Esophagus squamous epithelium (tissue), 4 donors: ENCODE results near the gene TCTN2. TPM values are rescaled to one million over a fixed set of nuclear protein-coding genes. Genes with fewer than 3 reads are reported as not detected.

Source experiments
- total RNA-seq, 4 donors: library from RNA; depleted of rRNA; stranded (reverse); fragments of >200 nt; gene quantifications; one replicate each; pipeline ENCODE4 v1.1.0, GENCODE V29; 2016

Gene TCTN2
- total RNA-seq, 4 donors from 2014 or later: 3.0 to 5.9 (median 3.2) TPM

Other genes with a start within 250 kb of the TCTN2 start
- gene RILPL2, start 234.4 kb upstream of the TCTN2 start, total RNA-seq: 1 to 10 TPM; 1.3 to 5.7 (median 3.7) TPM
- gene SNRNP35, start 213.0 kb upstream of the TCTN2 start, total RNA-seq: 10 to 100 TPM; 12.3 to 21.6 (median 13.7) TPM
- 10 to 100 TPM in 1 of 4 donors, 1 to 10 TPM in 3; 4.6 to 14.5 (median 7.0) TPM for gene RILPL1, start 137.4 kb upstream of the TCTN2 start, total RNA-seq
- 100 to 1,000 TPM; 123 to 179 (median 146) TPM for gene TMED2, start 86.6 kb upstream of the TCTN2 start, total RNA-seq
- 10 to 100 TPM; 18.7 to 28.3 (median 20.3) TPM for gene DDX55, start 69.0 kb upstream of the TCTN2 start, total RNA-seq
- gene EIF2B1, start 37.4 kb upstream of the TCTN2 start, total RNA-seq: 100 to 1,000 TPM in 3 of 4 donors, 10 to 100 TPM in 1; 79.3 to 123 (median 104) TPM
- gene GTF2H3, start 37.3 kb upstream of the TCTN2 start, total RNA-seq: 10 to 100 TPM; 20.6 to 50.2 (median 26.1) TPM
- gene ATP6V0A2, start 41.2 kb downstream of the TCTN2 start, total RNA-seq: 10 to 100 TPM; 11.8 to 27.5 (median 15.5) TPM
- not detected for gene DNAH10, start 91.2 kb downstream of the TCTN2 start, total RNA-seq